Adrenal gland (tissue), 5 donors: ENCODE measurements around the gene TXLNB.

Experiments
- CTCF ChIP-seq, 6 experiments: fragments of 450-650 bp in 4 of 6; fragments of 200-600 bp in 2 of 6; sonication (generic) in 1 of 6; IDR thresholded peaks; 1 replicate in 5 of 6; 2 replicates in 1 of 6; pipeline versions ENCODE4 v1.5.1 to v1.8.0; 2016 to 2021; ENCODE audit warnings: antibody characterized with exemption in 6 of 6, mild to moderate bottlenecking in 2 of 6, moderate library complexity in 1 of 6
- POLR2A ChIP-seq, 2 donors: fragments of 450-650 bp; IDR thresholded peaks; one replicate each; pipeline ENCODE4 v1.6.1; 2017; ENCODE audit warnings: antibody characterized with exemption in 2 of 2, mild to moderate bottlenecking in 2 of 2, moderate library complexity in 1 of 2
- donor health status: DM: no; HTN: no; CAD: no.

GRCh38 chr6:139285590-139285989, 6.2 kb downstream of the TXLNB start:
- TF ChIP-seq CTCF (IDR thresholded peaks at IDR 0.05), result no peak
- no peak for TF ChIP-seq POLR2A (IDR thresholded peaks at IDR 0.05)
